HL-60 (cell line): ENCODE data around the gene MAP3K14.

Experiments used
- CTCF ChIP-seq: IDR thresholded peaks from one replicate; pipeline ENCODE4 v1.5.1; 2011; ENCODE audit warnings: low read length, control low read depth, inconsistent platforms; ENCODE audit not compliant: insufficient read depth
- GABPA ChIP-seq: IDR thresholded peaks from 2 replicates; pipeline ENCODE4 v1.6.1; 2012; ENCODE audit warnings: low read depth
- REST ChIP-seq: IDR thresholded peaks from 2 replicates; pipeline ENCODE4 v1.6.1; 2012; ENCODE audit warnings: low read depth; ENCODE audit not compliant: insufficient replicate concordance

- no peak for TF ChIP-seq REST
- TF ChIP-seq CTCF: no peak
- no peak for TF ChIP-seq GABPA
Observed at GRCh38 chr17:45308840-45309239, 8.0 kb downstream of the MAP3K14 start.
